MM.1S (cell line): ENCODE data around the gene ADAMTS2.

Source experiments
- DNase-seq: peaks from one replicate; pipeline ENCODE4 v3.0.0-alpha.2; 2015
- H2AFZ ChIP-seq: fragments of 300-600 bp; sonication (generic); 2 replicates; pipeline ENCODE4 v1.6.0; 2016; ENCODE audit warnings: antibody characterized with exemption, low read length
- H3F3A ChIP-seq: fragments of 300-600 bp; sonication (generic); 2 replicates; pipeline ENCODE4 v1.6.1; 2016; ENCODE audit warnings: mild to moderate bottlenecking, antibody characterized with exemption, low read length, moderate library complexity, mixed read lengths; ENCODE audit not compliant: insufficient read depth
- H3K27ac ChIP-seq: fragments of 300-600 bp; sonication (generic); 2 replicates; pipeline ENCODE4 v1.5.1; 2016; ENCODE audit warnings: mild to moderate bottlenecking, low read length
- H3K27me3 ChIP-seq: fragments of 300-600 bp; sonication (generic); replicated peaks from 2 replicates; pipeline ENCODE4 v1.6.0; 2016; ENCODE audit warnings: low read length; ENCODE audit not compliant: insufficient read depth
- H3K36me3 ChIP-seq: fragments of 300-600 bp; sonication (generic); replicated peaks from 2 replicates; pipeline ENCODE4 v1.6.1; 2016; ENCODE audit warnings: mild to moderate bottlenecking, low read length, mixed read lengths; ENCODE audit not compliant: insufficient read depth
- H3K4me1 ChIP-seq: fragments of 300-600 bp; sonication (generic); 2 replicates; pipeline ENCODE4 v1.6.1; 2016; ENCODE audit warnings: low read length, mixed read lengths
- H3K4me2 ChIP-seq: fragments of 300-600 bp; sonication (generic); 2 replicates; pipeline ENCODE4 v1.6.0; 2016; ENCODE audit warnings: low read depth, low read length
- H3K4me3 ChIP-seq: fragments of 300-600 bp; sonication (generic); 2 replicates; pipeline ENCODE4 v1.5.1; 2016; ENCODE audit warnings: low read length, mixed read lengths
- H3K79me2 ChIP-seq: fragments of 300-600 bp; sonication (generic); 2 replicates; pipeline ENCODE4 v1.6.1; 2016; ENCODE audit warnings: mixed run types, low read length, mixed read lengths
- H3K9ac ChIP-seq: fragments of 300-600 bp; sonication (generic); 2 replicates; pipeline ENCODE4 v1.6.1; 2016; ENCODE audit warnings: low read length, mixed read lengths
- H3K9me2 ChIP-seq: fragments of 300-600 bp; sonication (generic); replicated peaks from 2 replicates; pipeline ENCODE4 v1.6.1; 2016; ENCODE audit warnings: mild to moderate bottlenecking, low read length, mixed read lengths; ENCODE audit not compliant: insufficient read depth
- H3K9me3 ChIP-seq: fragments of 300-600 bp; sonication (generic); replicated peaks from 2 replicates; pipeline ENCODE4 v1.6.1; 2016; ENCODE audit warnings: mild to moderate bottlenecking, low read length, mixed read lengths; ENCODE audit not compliant: insufficient read depth
- H4K20me1 ChIP-seq: fragments of 300-600 bp; sonication (generic); 2 replicates; pipeline ENCODE4 v1.6.1; 2016; ENCODE audit warnings: mild to moderate bottlenecking, low read length, moderate library complexity, mixed read lengths; ENCODE audit not compliant: insufficient read depth
- EZH2 ChIP-seq: fragments of 300-600 bp; sonication (generic); optimal IDR thresholded peaks from 2 replicates; pipeline ENCODE3; 2017; ENCODE audit warnings: low read depth, mild to moderate bottlenecking, antibody characterized with exemption, low read length, mixed read lengths
- EZH2phosphoT487 ChIP-seq: fragments of 300-600 bp; sonication (generic); IDR thresholded peaks from 2 replicates; pipeline ENCODE4 v1.6.1; 2018; ENCODE audit warnings: antibody characterized with exemption, low read length
- TF ChIP-seq, protein P1 (sequence below): fragments of 300-600 bp; sonication (generic); IDR thresholded peaks from 2 replicates; pipeline ENCODE4 v1.5.1; 2016; ENCODE audit warnings: antibody characterized with exemption, low read length, mixed read lengths

The ADAMTS2 gene

DNA sequence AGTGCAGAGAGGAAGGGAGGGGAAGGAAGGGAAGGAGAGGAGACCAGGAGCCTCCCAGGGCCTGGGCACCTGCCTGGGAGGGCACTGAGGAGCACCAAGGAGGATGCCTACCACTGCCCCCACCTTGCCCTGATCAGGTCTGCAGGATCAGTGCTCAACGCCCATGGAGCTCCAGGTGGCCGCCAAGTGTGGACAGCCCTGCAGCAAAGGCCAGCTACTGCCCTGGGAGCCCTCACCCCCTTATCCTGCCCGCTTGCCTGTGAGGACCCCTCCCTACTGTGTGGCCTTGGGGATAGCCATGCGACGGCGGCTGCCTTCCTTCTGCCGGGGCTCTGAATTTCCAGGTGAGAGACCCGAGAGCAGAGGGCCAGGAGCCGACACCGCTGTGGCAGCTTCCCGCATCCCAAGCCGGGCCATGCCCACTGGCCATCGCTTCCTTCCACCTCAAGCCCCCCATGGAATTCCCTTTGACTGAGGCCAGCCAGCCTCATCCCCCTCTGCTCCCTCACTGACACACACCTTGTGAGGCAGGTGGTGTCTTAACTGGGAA is 12.4 kb downstream of the ADAMTS2 start:
- Histone ChIP-seq H3K27me3 (peaks cover 33% of the 10 kb centered on the region), H3K27ac (no peak overlapping the region), H3K9me2 (no peaks in the 10 kb centered on the region), H3F3A (no peaks in the 10 kb centered on the region), H2AFZ (no peak overlapping the region), H3K4me3 (no peak overlapping the region), H3K9ac (no peak overlapping the region), H3K4me1 (no peaks in the 10 kb centered on the region), H3K9me3 (no peaks in the 10 kb centered on the region), H3K4me2 (no peak overlapping the region), H3K36me3 (no peaks in the 10 kb centered on the region), H3K79me2 (no peaks in the 10 kb centered on the region), H4K20me1 (no peaks in the 10 kb centered on the region)
- no peak for DNase-seq
- TF ChIP-seq EZH2phosphoT487 (no peak), EZH2 (no peak)
- TF ChIP-seq, protein P1, sequence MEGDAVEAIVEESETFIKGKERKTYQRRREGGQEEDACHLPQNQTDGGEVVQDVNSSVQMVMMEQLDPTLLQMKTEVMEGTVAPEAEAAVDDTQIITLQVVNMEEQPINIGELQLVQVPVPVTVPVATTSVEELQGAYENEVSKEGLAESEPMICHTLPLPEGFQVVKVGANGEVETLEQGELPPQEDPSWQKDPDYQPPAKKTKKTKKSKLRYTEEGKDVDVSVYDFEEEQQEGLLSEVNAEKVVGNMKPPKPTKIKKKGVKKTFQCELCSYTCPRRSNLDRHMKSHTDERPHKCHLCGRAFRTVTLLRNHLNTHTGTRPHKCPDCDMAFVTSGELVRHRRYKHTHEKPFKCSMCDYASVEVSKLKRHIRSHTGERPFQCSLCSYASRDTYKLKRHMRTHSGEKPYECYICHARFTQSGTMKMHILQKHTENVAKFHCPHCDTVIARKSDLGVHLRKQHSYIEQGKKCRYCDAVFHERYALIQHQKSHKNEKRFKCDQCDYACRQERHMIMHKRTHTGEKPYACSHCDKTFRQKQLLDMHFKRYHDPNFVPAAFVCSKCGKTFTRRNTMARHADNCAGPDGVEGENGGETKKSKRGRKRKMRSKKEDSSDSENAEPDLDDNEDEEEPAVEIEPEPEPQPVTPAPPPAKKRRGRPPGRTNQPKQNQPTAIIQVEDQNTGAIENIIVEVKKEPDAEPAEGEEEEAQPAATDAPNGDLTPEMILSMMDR = no peak

DNA sequence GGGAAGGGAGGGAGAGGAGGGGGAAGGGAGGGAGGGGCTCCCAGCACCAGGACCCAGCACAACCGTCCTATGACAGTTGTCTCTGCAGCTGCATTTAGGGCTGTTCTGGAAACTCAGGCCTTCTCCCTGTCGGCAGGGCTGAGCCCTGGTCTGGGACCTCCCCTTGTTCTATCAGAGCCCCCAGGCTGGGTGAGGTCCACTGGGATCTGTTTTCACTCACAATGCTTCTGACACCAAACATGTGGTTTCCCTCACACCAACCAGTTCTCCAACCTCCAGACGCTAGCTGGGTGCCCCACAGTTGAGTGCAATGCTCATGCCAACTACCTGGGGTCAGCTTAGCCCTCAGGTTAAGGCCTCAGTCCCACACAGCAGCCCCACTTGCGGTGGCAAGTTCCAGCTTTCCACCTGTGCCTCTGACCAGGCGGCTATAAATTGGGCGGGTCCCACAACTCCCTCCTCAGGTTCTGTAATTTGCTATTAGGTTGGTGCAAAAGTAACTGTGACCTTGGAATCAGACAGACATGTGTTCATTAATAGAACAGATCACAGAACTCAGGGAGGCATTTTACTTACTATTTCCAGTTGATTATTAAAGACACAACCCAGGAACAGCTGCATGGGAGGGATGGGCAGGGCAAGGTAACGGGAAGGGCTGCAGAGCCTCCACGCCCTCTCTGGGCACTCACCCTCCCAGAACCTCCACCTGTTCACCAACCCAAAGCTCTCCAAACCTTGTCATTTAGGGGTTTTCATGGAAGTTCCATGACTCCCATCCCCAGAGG is 13.5 kb downstream of the ADAMTS2 start:
- no peaks in the 10 kb centered on the region for H3K4me1 ChIP-seq
- no peaks in the 10 kb centered on the region for H3K79me2 ChIP-seq
- no peak overlapping the region for H3K4me3 ChIP-seq
- H3K4me2 ChIP-seq = no peak overlapping the region
- TF ChIP-seq, protein P1 = no peak
- TF ChIP-seq EZH2phosphoT487 (no peak), EZH2 (no peak)
- no peaks in the 10 kb centered on the region for H4K20me1 ChIP-seq
- no peaks in the 10 kb centered on the region for H3K36me3 ChIP-seq
- no peaks in the 10 kb centered on the region for H3K9me3 ChIP-seq
- DNase-seq = no peak
- H3K9me2 ChIP-seq = no peaks in the 10 kb centered on the region
- H2AFZ ChIP-seq = no peak overlapping the region
- no peaks in the 10 kb centered on the region for H3F3A ChIP-seq
- no peak overlapping the region for H3K27ac ChIP-seq
- H3K27me3 ChIP-seq = peaks cover 43% of the 10 kb centered on the region
- no peak overlapping the region for H3K9ac ChIP-seq

DNA sequence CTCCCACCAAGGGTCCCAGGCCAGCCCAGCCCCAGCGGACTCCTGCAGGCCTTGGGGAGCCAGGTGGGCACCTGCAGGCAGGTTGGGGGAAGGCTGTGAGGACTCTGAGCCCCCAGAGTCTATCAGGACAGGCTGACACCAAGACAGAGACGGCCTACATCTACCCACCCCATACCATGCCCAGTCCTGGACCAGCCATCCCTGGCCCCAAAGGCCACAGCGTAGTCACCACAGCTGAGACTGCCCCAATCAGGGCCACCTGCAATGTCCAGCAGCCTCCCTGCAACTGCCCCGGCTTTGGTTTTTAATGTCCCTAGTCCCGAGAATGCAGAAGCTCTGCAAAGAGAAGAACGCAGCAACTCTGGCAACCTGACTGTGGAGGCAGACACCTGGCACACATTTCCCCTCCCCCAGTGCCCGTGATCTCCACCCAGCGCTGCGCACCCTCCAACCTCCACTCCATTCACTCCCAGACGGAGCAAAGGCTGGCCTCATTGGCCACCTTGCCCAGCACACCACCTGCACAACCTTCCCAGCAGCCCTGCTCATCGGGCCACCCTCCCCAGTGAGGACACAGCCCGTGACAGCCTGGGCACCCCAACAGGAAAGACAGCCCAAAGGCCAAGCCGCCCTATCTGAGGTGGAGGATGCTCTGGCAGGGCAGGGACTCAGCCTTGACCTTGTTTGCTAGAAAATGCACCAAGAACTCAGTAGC is 14.9 kb downstream of the ADAMTS2 start:
- no peaks in the 10 kb centered on the region for H3K36me3 ChIP-seq
- no peak overlapping the region for H2AFZ ChIP-seq
- H3K27me3 ChIP-seq = peaks cover 35% of the 10 kb centered on the region
- no peaks in the 10 kb centered on the region for H3K79me2 ChIP-seq
- TF ChIP-seq EZH2 (no peak), EZH2phosphoT487 (no peak)
- TF ChIP-seq, protein P1 = no peak
- H3K4me3 ChIP-seq = no peak overlapping the region
- no peaks in the 10 kb centered on the region for H3K9me3 ChIP-seq
- H4K20me1 ChIP-seq = no peaks in the 10 kb centered on the region
- H3K9ac ChIP-seq = no peak overlapping the region
- no peak overlapping the region for H3K27ac ChIP-seq
- DNase-seq = no peak
- no peak overlapping the region for H3K4me2 ChIP-seq
- no peaks in the 10 kb centered on the region for H3F3A ChIP-seq
- H3K4me1 ChIP-seq = no peaks in the 10 kb centered on the region
- no peaks in the 10 kb centered on the region for H3K9me2 ChIP-seq
